Hematopoietic multipotent progenitor cell treated with erythropoietin and hydrocortisone succinate and interleukin-3 and kit ligand, for 4 days (in vitro differentiated cells): Measurements from ENCODE around the gene SMPD2.
"Not testable (repeated sequence)": the region's sequence is repeated elsewhere in the genome, so short reads cannot be mapped to it uniquely, and the experiment has no call there.

Source experiments
- DNase-seq: peaks from one replicate; pipeline ENCODE4 v3.0.0-alpha.2; 2015

SMPD2 gene

DNA sequence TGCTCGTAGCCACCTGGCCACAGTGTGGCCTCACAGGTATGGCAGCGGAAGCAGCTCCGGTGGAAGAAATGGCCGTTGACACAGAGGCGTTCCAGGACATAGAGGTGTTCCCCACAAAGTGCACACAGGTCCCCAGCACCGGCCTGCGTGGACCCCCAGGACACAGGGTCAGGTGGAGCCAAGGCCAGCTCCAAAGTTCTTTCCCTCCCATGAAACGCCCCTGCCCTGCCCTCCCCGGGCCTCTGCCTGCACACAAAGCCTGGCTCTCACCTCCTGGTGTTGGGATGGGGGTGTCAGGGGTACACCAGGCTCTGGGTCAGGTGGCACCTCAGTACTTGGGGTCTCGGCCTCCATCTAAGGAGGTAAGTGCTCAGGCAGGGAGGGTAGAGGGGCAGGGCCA, 6.6 kb downstream of the SMPD2 start:
- no peak for DNase-seq

DNA sequence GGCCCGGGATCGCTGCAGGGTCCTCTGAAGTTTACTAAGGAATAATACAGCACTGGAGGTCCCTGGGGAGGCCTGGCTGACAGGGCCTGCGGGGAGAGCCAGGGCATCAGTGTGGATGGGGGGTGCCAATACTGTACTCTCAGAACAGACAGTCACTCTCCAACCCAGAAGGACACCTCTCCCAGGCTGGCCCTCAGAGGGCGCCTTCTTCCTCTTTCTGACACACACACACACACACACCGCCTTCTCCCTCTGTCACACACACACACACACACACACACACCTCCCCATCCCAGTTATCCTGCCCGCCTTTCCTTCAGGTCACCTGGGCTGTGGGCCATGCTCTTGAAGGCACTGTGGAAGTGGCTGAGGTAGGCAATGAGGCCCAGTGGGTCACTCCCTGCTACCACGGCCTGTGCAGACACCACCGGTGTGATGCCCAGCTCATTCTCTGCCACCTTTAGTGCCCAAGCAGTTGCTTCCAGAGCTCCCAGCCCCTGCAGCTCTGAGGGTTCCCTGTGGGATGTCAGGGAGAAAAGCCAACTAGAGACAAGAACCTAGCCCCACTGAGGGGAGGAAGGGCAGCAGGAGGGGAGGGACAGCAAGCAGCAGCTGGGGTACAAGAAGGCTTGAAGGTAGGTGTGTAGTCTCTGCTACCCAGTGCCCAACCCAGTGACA, 7.5 kb downstream of the SMPD2 start:
- DNase-seq = peak; percentile 63

DNA sequence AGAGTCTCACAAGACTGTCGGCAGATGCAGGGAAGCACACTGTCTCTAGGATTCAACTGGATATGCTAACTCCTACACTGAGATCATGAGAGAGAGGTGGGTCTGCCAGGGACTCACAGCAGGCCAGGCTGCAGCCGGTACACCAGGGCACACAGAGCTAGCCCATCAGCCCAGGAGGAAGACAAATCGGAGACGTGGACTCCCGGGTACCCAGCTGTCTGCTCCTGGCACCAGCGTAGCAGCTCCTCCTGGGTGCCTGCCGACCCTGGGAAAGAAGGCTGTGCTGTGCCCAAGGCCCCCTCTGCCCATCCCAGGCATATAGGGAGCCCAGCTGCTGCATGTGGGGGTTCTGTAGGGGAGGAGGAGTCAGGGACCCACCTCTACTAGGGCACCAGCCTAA, 8.1 kb downstream of the SMPD2 start:
- no peak for DNase-seq

DNA sequence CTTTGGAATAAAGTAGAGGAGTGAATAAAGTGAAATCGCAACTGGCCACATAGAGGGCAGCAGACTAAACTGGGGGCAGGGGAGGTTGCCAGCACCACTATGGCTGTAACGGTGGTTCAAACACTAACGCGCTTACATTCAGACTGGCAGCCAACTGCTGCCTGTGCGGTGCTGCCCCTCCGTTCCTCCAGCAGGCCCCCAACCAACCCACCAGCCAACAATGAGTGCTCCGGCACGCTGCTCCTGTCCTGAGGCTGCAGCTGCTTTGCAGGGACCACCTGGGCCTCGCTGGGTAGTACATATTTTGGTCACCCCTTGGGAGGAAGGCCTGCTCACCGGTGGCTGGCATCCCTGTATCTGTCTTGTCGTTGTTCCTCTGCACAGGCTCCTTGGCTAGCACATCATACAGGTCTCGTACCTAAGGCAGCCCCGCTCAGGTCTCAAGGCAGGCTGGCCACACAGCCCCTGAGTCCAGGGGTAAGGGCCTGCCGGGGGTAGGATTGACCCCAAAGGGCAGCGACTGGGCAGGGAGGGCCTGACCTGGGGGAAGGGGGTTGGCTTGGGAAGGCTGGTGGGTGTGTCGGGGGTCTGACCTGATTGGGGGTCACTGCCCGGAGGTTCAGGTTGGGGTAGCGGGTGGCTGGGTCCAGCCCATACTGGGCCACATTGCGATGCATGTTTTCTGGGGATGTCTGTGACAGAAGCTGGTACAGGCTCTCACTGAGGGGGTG, 8.7 kb downstream of the SMPD2 start:
- DNase-seq = no peak

DNA sequence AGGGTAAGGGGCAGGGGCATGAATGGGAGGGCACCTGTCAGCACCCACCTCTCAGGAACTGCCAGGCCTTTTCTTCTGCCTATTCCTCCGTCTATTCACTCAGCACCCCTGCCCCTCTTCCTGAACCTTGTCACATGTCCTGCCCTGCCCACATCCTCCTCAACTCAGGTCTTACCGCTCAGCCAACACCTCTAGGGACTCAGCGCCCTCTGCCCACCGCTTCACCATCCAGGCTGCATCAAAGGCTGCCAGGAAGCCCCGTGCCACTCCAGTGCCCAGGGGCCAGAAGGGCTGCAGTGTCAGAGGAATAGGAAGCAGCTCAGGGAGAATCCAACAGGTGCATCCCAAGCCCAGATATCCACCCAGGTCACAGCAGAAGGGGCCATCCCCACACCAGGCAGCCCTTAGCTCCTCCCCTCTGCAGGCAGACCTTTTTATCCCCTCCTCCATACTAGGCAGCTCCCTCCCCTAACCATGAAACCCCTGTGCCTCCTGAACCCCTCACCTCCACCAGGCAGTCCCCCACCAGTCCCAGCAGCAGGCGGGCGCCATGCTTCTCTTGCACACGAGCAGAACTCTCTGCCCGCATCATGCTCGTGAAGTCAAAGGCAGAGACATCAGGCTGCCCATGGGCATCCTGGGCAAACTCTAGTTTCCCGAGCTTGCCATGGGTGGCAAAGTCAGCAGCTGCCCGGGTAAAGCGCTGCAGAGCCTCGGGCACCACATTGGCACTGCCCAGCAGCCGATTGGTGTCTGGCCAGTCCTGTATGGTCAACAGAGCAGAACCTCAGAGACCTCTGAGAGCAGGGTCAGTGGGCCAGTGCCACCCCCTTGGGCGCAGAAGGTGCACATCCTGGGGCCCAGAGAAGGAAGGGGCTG, 9.5 kb downstream of the SMPD2 start:
- no peak for DNase-seq

DNA sequence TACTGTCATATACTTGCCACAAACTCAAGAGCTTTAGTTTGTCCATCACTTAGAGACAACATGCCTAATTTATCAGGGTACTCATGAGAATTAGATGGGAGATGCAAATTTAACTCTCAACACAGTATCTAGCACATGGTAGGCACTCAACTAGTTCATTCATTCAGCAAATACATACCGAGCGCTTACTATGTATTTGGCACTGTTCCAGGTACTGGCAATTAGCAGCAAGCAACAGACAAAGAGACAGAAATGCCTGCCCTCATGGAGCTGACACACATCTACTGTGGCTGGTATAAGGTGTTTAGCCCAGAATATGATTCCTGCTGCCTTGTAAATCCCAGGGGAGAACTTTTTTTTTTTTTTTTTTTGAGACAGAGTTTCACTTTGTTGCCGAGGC, 10.3 kb downstream of the SMPD2 start:
- no peak for DNase-seq

DNA sequence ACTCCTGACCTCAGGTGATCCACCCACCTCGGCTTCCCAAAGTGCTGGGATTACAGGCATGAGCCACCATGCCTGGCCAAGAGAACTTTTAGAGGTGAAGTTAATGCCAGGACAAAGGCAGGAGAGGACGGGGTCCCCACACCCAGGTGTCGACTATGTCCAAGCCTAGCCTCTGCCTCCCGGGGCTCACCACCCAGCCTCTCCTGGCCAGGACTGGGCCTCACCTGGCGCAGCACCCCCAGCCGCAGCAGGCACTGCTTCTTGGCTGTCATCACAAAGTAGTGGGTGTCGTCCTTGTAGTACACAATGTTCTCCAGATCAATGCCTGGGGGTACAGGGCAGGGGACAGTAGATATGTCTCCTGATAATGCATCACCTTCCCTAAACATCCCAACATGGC, 10.9 kb downstream of the SMPD2 start:
- no peak for DNase-seq

DNA sequence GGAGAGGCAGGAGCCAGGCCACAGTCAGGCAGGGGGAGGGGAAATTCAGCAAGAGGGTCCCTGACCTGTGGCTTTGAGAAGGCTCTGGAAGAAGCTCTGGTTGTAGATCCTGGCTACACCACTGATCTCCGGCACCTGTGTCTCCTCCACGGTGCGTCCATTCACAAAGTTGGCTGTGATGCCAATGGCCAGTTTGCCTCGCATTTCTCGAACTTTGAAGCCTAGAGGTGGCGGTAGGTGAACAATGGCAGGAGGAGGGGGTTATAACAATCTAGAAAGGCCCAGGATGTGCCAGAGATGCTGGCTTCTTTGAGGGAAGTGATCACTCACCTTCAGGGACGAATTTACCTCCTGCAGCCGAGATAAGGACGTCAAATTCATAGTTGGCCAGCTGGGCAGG, 11.7 kb downstream of the SMPD2 start:
- DNase-seq = no peak

DNA sequence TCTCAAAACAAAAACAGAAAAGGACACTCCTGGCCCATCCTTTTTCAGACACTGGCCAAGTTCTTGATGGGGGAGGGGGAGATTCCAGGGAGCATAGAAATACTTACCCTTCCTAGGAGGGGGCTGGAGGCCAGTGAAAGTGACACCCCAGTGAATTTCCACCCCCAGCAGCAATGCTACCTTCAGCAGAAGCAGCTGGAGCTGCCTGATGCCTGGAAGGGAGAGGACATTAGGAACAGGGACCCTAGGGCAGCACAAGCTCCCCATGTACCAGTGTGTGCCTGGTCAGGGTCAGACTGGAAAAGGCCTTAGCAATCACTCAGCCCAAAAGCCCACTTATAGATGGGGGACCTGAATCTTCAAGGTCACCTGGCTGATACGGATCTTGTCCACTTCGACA, 12.6 kb downstream of the SMPD2 start:
- no peak for DNase-seq

DNA sequence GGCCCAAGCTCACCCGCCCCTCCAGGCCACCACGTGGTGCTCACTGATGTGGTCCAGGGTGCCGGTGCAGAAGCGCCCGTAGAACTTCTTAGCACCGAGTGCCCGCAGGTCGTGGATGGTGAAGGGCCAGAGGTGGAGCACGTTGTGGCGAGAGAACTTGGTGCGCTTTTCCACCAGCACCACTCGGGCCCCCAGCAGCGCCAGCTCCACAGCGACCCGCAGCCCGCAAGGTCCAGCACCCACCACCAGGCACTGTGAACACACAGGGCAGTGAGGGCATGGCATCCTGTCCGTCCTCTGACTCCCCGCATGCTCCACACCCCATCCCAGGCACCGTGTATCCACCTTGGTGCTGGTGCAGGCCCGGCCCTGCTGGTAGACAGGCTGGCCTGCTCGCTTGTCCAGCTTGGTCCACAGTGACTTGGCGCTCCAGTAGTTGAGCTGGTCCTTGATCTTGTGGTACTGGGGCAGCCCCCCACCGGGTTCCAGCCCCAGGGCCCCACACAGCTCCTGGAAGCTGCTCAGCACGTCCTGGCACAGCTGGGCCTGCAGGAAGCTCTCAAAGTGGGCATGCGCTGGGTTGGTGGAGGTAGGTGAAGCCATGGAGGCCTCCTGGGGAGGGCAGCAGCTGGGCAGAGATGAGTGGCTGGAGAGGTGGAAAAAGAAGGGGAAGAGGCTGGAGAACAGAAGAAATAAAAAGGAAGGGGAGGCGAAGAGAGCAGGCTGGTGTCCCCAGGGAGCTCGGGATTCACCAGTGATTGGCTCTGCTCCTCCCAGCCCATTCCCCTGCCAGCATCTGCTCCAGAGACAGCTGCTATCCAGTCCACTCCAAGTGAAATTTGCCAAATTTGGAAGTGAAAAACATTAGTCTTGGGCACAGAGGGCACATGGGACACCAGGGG, 13.3 kb downstream of the SMPD2 start:
- no peak for DNase-seq

DNA sequence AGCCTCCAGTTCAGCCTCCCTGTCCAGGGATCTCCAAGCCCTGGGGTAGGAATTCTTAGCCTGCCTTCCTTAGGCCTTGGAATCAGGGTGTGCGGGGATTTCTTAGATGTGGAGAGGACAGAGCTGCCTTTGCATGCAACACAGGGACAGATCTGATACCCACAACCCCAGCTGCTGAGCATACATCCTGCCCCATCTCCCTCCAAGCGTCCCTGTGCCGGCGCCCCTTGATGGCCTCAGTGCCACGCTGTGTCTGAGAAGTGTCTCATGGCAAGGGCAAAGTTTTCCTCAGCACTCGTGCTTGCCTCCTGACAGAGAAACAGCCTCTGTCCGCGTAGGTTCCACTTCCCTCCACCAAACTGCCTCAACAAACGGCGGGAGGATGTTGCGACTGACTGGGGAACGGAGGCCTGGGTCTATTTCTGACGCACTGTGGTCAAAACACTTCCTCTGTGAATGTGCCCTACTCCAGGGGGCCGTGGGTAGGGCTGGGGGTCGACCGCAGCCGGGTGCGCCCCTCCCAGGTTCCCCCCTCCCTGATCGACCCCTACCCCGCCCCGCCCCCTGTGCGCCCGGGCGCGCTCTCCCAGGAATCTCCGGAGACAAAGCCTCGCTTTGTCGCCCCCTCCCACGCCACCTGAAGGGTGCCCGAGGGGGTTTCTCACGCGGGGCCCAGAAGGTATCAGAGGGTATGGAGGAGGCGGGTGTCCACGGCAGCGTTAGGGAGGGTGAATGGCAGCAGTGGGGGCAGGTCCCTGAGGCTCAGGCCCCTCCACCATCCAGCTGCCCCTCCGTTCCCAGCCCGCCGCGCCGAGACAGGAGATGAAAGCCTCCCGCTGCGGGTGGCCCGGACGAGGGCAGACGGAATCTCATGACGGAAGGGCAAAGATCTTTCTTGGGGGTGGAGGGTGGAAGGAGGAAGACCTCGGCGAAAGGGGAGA, 14.2 kb downstream of the SMPD2 start:
- DNase-seq = peak; percentile 80

DNA sequence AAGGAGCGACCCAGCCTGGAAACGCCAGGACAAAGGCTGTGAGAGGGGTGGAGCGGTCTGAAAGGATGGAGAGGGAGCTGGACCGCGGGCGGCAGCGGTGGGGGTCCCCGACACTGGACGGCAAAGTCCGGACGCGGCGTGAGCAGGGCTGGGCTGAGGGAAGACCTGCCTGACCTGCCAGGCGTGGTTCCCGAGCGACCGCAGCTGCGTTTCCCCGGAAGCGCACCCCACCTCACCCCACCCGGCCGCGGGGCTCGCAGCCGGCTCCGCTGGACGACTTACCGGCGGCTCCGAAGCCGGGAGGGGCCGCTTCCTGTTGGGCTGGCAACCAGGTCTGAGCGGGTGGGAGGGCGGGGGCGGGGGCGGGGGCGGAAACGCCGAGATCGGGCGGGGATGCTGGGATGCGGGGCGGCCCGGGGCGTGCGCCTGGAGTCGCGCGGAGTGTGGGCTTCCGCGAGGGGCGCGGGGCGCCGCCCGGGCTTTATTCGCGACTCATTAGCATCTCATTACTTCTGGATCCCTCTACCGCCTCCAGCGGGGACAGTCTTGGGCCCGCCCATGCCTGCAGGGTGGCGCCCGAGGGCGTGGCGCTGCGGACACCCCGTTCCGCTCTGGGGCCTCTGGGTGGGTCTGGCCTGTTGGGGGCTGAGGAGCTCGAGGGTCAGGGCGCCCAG, 15.1 kb downstream of the SMPD2 start, which contains the start of gene MICAL1:
Gene MICAL1 (minus strand): TSS at position 336 of the 674 bp plus-strand sequence. CDS start 1,576 bp downstream, outside the sequence.
- DNase-seq = peak; percentile 91

DNA sequence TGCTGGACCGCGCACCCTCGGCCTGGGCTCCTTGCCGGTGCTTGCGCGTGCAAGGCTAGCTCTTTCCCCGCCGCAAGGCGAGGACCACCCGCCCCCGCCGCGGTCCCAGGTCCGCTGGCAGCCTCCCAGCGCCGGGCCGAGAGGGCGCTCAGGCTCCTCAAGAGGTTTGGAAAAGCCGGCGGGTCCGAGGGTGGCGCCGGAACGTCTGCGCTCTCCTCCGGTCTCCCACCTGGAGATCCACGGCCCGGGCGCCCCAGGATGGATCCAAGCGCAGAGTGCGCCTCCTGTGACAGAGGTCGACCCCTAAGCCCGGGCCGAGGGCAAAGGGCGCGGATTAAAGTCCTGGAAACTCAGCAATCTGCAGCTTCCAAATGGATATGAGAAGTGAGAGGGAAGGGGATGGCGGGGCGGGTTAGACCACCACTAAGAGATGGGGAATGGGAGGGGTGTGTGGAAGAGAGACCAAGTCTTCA, 15.6 kb downstream of the SMPD2 start:
- DNase-seq = no peak

DNA sequence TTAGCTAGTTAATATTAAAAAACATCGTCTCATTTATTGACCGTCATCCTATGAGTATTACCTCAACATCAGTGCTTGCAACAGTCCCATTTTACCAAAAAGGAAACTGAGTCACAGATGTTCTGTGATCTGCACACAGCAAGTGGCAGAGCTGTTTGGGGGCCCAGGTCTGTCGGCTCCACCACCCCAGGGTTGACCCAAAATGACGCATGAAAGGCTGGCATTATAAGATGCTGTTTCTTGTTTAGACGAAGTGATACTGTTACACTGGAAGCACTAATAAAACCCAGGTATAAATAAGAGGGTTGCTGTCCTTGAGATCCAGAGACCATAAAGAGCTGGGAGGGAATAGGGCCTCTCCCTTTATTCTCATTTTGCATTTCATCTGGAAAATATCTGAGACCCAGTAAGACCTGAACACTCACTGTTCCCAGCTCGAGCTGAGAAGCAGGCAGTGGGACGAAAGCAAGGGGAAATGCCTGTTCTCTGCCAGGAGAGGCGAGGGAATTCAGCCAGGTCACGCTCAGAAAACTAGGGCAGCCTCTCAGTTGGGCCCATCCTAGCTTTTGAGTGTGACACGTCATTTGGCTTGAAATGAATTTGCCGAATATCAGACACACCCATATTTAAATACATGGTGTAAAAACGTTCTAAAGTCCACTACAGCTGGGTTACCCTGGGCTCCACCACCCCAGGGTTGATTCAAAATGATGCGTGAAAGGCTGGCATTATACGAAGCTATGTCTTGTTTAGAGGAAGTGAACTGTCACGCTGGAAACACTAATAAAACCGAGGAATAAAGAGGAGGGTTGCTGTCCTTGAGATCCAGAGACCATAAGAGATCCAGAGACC, 16.4 kb downstream of the SMPD2 start:
- no peak for DNase-seq

DNA sequence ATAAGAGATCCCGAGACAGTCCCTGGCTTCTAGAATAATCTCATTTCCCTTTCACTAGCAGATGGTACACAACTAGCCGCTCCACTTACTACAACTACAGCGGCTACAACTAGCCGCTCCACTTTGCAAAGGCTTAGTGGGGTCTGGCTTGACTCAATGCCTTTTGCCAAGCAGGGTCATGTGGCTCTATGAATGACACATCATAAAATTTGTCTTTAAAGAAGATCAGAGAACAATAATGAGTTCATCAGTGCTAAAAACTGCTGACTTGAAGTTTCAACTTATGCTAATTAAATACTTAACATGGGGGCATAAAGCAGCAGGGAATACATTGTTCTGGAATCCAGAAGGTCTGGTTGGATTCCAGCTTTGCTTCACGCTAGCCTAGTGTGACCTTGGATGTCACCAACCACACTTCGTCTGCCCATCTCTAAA, 17.1 kb downstream of the SMPD2 start:
- no peak for DNase-seq

DNA sequence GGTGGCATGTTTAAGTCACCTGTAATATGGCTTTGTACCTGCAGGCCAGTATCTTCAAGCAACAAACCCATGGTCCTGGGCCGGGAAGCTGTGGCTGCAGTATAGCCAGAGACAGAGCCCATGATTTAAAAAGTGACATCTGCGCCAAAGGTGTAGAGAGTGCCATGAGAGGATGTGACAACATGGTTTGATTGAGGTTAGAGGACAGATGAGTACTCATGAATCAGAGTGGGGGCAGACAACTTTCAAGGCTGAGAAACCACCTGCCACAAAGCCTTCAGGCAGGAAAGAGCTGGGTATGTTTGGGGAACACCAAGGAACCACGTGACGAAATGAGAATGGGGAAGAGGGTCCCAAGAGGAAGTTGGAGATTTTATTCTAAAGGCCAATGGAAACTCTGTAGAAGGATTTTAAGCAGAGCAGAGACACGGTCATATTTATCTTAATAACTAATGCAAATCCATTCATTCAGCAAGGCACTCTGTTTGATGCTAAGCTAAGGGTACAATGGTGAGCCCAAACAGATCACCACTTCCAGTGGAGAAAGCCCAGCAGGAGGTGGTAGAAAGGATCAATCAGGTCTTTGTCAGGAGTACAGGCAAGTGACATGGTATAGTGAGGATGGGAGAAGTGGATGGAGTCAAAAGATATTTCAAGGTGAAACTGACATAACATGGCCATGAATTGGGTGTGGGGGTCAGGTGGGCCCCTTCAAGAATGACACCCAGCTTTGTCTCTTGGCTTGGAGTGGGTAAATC, 18.4 kb downstream of the SMPD2 start:
- peak; percentile 64 for DNase-seq

DNA sequence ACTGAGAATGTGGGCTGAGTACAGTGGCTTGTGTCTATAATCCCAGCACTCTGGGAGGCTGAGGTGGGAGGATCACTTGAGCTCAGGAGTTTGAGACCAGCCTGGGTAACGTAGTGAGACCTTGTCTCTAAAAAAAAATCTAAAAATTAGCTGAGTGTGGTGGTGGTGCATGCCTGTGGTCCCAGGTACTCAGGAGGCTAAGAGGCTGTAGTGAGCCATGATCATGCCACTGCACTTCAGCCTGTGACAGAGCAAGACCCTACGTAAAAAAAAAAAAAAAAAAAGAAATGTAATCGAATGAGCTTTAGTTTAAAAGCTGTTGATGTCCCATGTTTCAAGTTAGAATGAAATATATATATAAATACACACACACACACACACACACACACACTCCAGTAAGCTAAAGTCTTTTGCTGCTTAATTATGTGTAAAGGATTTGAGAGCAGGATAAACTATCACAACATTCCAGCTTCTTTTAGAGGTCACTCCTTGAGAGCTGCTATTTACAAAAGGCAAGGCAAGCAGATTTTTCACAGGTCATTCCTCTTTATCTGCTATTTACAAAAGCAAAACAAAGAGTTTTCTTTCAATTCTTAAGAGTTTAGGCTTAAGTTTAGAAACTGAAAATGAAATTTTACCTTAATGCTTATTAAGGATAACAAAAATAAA, 19.8 kb downstream of the SMPD2 start:
- no peak for DNase-seq

DNA sequence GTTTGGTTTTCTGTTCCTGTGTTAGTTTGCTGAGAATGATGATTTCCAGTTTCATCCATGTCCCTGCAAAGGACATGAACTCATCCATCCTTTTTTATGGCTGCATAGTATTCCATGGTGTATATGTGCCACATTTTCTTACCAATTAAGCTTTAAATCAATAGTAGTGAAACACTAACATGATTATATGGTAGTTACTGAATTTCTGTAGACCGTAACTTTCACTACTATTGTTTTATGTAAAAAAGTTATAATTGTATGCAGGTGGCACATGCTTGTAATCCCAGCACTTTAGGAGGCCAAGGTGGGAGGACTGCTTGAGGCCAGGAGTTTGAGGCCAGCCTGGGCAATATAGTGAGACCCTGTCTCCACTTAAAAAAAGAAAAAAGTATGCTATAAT, 20.7 kb downstream of the SMPD2 start:
- DNase-seq = not testable (repeated sequence)
